Measurements from ENCODE around the gene GLG1. TPM values are rescaled to one million over a fixed set of nuclear protein-coding genes. Genes with fewer than 3 reads are reported as not detected.

Gene GLG1
- total RNA-seq, 1 experiment from 2014 or later, result 135 TPM

DNA sequence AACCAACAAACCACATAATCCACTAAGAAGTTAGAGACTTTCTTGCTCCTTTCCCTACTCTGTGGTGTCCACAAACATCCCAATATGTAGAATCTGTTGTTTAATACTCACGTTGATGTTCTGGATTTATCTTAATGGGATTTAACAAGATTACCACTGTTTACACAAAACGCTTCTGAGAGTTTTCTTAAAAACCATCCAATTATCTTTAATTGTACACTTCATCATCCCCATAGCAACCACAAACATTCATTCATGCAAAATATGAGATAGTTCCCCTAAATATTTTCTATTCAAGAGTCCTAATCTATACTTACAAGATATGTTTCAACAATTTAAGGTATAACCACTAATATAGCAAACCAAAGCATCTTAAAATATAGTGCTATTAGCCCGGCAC is 109.2 kb downstream of the GLG1 start:
- Histone ChIP-seq H3K9ac (ENCODE audit: extremely low read depth, insufficient read length, low read length) (no peak overlapping the region), H3K27ac (ENCODE audit: insufficient read length, low read depth, low read length) (no peak overlapping the region), H2BK120ac (ENCODE audit: low read depth, low read length, poor library complexity, severe bottlenecking) (no peak overlapping the region), H3K23ac (ENCODE audit: insufficient read length, low read depth, low read length) (no peak overlapping the region), H3T11ph (ENCODE audit: low read length) (no peak overlapping the region), H4K91ac (ENCODE audit: insufficient read length, low read depth, low read length) (no peak overlapping the region), H3K4me1 (ENCODE audit: insufficient read depth, low read length) (no peaks in the 10 kb centered on the region), H3K9me3 (ENCODE audit: control insufficient read depth, low read depth, low read length) (no peaks in the 10 kb centered on the region), H4K5ac (ENCODE audit: insufficient read length, low read depth, low read length) (no peak overlapping the region), H2BK12ac (ENCODE audit: insufficient read length, low read depth, low read length) (no peak overlapping the region), H3K56ac (ENCODE audit: insufficient read length, low read depth, low read length) (no peak overlapping the region), H2BK20ac (ENCODE audit: low read depth, low read length, poor library complexity, severe bottlenecking) (no peak overlapping the region), H2BK15ac (ENCODE audit: low read depth, low read length) (no peak overlapping the region), H4K8ac (replicated peaks; ENCODE audit: insufficient read length, low read depth, low read length) (no peak overlapping the region), H2BK5ac (ENCODE audit: insufficient read length, low read length) (no peak overlapping the region), H3K27me3 (ENCODE audit: insufficient read depth, low read length) (no peaks in the 10 kb centered on the region), H2AFZ (ENCODE audit: low read length) (no peak overlapping the region), H3K4me2 (ENCODE audit: insufficient read depth, insufficient read length, low read length) (no peak overlapping the region), H4K20me1 (ENCODE audit: control insufficient read depth, insufficient read depth, insufficient read length) (no peaks in the 10 kb centered on the region), H3K79me1 (ENCODE audit: insufficient read depth, low read depth, low read length, poor library complexity, severe bottlenecking) (no peaks in the 10 kb centered on the region), H3K4ac (ENCODE audit: low read depth, low read length) (no peak overlapping the region), H2AK5ac (ENCODE audit: insufficient read length, low read length) (no peak overlapping the region), H3K14ac (ENCODE audit: insufficient read depth, low read length) (no peak overlapping the region), H3K23me2 (ENCODE audit: insufficient read length, low read depth, low read length, poor library complexity, severe bottlenecking) (no peaks in the 10 kb centered on the region), H3K18ac (ENCODE audit: insufficient read length, low read depth, low read length) (no peak overlapping the region), H3K79me2 (ENCODE audit: insufficient read depth, low read length) (no peaks in the 10 kb centered on the region)
- Mint-ChIP-seq H3K4me3 (no peak overlapping the region), H3K9me3 (no peaks in the 10 kb centered on the region), H3K27me3 (ENCODE audit: low read depth) (no peaks in the 10 kb centered on the region), H3K27ac (peak overlapping the region in 1 of 3 experiments; percentile 28; a peak in 3 of 7 replicates), H3K4me1 (no peaks in the 10 kb centered on the region), H3K36me3 (ENCODE audit: insufficient read depth in 1 of 3, low read depth in 3 of 3) (peaks cover 8 to 42% (median 34%) of the 10 kb centered on the region in 3 experiments; a peak in 6 of 7 replicates)
- no CpG with 5 or more reads among the region's 3 CpGs for WGBS (ENCODE audit: extremely low coverage, insufficient read length, low lambda C conversion rate)
- TF ChIP-seq, protein P1, sequence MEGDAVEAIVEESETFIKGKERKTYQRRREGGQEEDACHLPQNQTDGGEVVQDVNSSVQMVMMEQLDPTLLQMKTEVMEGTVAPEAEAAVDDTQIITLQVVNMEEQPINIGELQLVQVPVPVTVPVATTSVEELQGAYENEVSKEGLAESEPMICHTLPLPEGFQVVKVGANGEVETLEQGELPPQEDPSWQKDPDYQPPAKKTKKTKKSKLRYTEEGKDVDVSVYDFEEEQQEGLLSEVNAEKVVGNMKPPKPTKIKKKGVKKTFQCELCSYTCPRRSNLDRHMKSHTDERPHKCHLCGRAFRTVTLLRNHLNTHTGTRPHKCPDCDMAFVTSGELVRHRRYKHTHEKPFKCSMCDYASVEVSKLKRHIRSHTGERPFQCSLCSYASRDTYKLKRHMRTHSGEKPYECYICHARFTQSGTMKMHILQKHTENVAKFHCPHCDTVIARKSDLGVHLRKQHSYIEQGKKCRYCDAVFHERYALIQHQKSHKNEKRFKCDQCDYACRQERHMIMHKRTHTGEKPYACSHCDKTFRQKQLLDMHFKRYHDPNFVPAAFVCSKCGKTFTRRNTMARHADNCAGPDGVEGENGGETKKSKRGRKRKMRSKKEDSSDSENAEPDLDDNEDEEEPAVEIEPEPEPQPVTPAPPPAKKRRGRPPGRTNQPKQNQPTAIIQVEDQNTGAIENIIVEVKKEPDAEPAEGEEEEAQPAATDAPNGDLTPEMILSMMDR (conservative IDR thresholded peaks at IDR 0.05), result no peak
- no peak for DNase-seq

All from H9 (cell line).